GM15510 (cell line): ENCODE results near the gene ACAD8.

ENCODE experiments used
- POLR2A ChIP-seq: IDR thresholded peaks from 3 replicates; pipeline ENCODE4 v1.6.1; 2011; ENCODE audit warnings: borderline replicate concordance; ENCODE audit not compliant: insufficient read length; ENCODE audit errors: extremely low read depth

Gene ACAD8

DNA sequence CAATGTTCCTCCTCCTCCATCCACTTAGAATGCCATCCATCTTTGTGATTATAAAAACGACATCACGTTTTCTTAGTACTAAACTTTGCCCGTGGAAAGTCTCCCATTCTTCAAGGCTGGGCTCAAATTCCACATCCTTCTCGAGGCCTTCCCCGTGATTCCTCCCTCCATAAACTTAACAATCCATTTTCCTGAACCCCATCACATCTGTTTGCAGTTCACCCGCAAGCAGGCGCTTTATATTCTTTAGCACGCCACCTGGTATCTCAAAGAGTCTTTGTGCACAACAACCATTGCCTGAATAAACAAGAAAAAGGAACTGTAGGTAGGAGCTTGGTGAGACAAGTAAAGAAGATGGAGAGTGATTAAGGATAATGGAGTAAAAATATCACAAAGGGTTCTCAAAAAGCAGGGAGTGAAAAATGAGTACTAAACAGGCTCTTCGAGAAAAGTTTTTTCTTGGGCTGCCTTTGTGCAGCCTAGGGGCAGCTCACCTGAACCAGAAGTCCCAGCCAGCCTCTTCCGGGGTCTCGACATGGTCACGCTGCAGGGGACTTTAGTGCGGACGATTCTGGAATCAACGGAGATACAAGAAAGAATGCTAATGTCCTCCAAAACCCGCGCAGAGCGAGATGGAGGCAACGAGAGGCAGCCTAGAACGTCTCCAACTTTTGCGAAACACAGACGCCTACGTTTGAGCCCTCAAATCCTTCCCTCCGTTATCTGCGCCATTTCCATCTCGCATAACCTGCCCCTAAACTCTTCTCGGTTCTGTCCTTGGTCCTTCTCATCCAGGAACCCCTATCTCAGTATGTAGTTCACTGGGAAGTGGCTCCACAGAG is 801 bp upstream of the ACAD8 start:
- no peak for TF ChIP-seq POLR2A

GRCh38 chr11:134254433-134255183 is 1.2 kb downstream of the ACAD8 start:
- no peak for TF ChIP-seq POLR2A

GRCh38 chr11:134257101-134257500 is 3.7 kb downstream of the ACAD8 start:
- no peak for TF ChIP-seq POLR2A

DNA sequence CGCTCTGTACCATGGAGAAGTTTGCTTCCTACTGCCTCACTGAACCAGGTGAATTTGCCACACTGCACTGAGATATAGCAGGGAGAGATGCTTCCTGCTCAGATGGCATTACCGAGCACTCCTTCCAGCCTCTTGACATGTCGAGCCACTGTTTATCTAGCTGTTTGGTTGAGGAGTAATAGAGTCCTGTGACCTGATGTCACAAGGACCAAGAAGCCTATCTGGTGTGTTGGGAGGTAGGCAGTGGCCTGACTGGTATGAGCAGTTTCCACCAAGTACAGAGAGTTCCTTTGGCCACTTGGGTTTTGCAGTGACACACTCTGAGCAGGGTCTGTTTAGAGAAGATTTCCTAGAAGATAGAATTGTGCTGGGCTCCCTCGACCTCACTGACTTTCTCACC is 5.2 kb downstream of the ACAD8 start:
- no peak for TF ChIP-seq POLR2A

DNA sequence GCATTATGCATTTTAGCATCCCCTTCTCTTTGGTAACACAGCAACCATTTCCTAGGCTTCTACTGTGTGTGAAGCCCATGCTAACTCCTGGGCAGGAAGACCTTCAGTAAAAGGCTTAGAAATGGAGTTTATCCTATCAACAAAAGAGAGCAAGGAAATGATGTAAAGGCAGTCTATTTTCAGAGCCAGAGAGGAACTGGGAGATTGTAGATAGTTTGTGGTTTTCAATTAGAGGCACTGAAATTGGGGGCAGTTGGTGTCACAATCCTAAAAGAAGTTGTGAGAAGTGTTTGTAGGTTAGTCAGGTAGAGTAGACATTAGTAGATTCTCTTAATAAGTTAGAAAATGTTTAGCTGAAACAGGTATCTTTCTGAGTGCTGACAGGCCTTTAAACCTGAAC is 7.1 kb downstream of the ACAD8 start:
- no peak for TF ChIP-seq POLR2A

DNA sequence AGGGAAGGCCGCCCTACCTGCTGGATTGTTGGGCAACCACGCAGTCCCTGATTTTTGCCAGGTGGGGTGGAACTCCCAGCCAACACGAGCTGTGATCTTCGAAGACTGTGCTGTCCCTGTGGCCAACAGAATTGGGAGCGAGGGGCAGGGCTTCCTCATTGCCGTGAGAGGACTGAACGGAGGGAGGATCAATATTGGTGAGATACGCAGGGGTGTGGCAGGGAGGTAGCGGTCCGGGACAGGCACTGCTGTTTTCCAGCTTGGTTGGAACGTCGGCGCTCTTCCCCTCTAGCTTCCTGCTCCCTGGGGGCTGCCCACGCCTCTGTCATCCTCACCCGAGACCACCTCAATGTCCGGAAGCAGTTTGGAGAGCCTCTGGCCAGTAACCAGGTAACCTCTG is 7.6 kb downstream of the ACAD8 start:
- TF ChIP-seq POLR2A = no peak

GRCh38 chr11:134261626-134262488 is 8.5 kb downstream of the ACAD8 start:
- TF ChIP-seq POLR2A = no peak

GRCh38 chr11:134264966-134265764 is 11.8 kb downstream of the ACAD8 start:
- TF ChIP-seq POLR2A = no peak

DNA sequence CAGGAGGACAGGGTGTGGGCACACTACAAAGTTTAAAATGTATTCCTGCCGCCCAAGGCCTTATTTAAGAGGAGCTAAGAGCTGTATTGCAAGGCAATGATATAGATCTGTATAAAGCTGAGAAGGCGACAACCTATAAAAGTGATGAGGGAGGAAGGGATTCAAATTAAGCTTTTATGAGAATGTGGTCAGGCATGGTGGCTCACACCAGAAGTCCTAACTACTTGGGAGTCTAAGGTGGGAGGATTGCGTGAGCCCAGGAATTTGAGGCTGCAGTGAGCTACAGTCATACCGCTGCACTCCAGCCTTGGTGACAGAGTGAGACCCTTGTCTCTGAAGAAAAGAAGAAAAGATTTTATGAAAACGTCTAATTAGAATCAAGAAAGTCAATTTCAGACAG is 13.1 kb downstream of the ACAD8 start:
- TF ChIP-seq POLR2A = no peak

DNA sequence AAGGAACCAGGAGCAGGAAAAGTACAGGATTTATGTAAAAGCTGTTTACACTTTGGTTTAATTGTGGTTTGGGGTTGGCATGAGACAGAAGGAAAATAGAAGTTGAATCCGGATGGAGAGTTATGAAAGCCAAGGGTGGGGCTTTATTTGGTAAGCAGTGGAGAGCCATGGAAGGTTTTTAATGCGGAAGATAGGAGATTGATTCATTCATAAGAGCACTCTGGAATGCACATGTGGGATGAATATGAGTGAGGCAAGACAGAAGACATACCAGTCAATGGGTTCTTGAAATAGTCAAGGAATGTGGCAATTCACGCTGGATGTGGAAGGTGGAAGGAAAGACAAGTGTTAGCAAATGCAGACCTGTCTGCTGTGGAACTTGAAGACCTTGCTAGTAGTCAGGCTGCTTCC is 13.5 kb downstream of the ACAD8 start:
- TF ChIP-seq POLR2A = no peak

GRCh38 chr11:134267461-134267860 is 14.1 kb downstream of the ACAD8 start:
- no peak for TF ChIP-seq POLR2A

- TF ChIP-seq POLR2A = no peak
Observed at GRCh38 chr11:134267966-134268365, 14.6 kb downstream of the ACAD8 start.

GRCh38 chr11:134270250-134270714 is 16.9 kb downstream of the ACAD8 start:
- TF ChIP-seq POLR2A = no peak

DNA sequence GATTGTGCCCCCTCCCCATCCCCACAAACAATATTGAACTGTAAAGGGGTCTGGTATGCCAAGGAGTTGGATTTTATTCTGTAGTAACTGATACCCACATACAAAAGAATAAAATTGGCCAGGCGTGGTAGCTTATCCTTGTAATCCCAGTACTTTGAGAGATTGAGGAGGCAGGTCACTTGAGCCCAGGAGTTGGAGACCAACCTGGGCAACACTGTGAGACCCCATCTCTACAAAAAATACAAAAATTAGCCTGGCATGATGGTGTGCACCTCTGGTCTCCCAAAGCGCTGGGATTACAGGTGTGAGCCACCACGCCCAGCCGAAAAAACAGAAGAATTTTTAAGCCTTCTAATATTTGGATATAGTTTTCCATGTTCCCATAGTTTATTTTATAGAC is 18.6 kb downstream of the ACAD8 start:
- no peak for TF ChIP-seq POLR2A
